Peyer's patch (tissue), 4 donors: ENCODE results near the gene XYLT1.

Source experiments
- POLR2A ChIP-seq, 2 donors: fragments of 450-650 bp; IDR thresholded peaks; one replicate each; pipeline ENCODE4 v1.5.1; 2017; ENCODE audit warnings: antibody characterized with exemption in 2 of 2, mild to moderate bottlenecking in 2 of 2, moderate library complexity in 2 of 2
- TF ChIP-seq, protein P1 (sequence below), 6 experiments: fragments of 450-650 bp in 4 of 6; fragments of 200-600 bp in 2 of 6; sonication (generic) in 1 of 6; IDR thresholded peaks; one replicate each; pipeline ENCODE4 v1.5.1; 2017 to 2019; ENCODE audit warnings: antibody characterized with exemption in 6 of 6, mild to moderate bottlenecking in 3 of 6, moderate library complexity in 1 of 6

DNA sequence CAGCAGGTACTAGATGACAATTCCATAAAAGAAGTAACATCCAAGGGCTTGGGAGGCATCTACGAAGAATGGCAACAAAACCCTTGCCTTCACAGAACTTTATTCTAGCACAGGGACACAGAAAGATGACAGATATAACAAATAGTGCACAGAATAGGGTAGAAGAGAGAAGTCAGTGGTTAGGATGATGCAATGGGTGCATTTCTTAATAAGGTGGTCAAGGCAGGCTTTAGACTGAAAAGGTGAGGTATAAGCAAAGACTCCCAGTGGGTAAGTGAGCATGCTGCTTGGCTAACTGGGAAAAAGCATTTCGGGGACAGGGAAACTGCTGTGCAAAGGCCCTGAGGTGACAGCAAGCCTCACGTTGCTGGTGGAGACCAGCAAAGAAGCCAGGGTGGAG lies 175.9 kb downstream of the XYLT1 start:
- TF ChIP-seq, protein P1, sequence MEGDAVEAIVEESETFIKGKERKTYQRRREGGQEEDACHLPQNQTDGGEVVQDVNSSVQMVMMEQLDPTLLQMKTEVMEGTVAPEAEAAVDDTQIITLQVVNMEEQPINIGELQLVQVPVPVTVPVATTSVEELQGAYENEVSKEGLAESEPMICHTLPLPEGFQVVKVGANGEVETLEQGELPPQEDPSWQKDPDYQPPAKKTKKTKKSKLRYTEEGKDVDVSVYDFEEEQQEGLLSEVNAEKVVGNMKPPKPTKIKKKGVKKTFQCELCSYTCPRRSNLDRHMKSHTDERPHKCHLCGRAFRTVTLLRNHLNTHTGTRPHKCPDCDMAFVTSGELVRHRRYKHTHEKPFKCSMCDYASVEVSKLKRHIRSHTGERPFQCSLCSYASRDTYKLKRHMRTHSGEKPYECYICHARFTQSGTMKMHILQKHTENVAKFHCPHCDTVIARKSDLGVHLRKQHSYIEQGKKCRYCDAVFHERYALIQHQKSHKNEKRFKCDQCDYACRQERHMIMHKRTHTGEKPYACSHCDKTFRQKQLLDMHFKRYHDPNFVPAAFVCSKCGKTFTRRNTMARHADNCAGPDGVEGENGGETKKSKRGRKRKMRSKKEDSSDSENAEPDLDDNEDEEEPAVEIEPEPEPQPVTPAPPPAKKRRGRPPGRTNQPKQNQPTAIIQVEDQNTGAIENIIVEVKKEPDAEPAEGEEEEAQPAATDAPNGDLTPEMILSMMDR (IDR thresholded peaks at IDR 0.05), result no peak
- no peak for TF ChIP-seq POLR2A (IDR thresholded peaks at IDR 0.05)
